HepG2 (cell line): ENCODE measurements around the gene TEF. TPM values are rescaled to one million over a fixed set of nuclear protein-coding genes. Genes with fewer than 3 reads are reported as not detected.

Experiments used
- BCL6 ChIP-seq: IDR thresholded peaks from 2 replicates; pipeline ENCODE4 v1.6.1; 2016; ENCODE audit warnings: missing genetic modification reagents, missing compliant biosample characterization
- HOXA3 ChIP-seq: sonication (generic); formaldehyde crosslinking; IDR thresholded peaks from 2 replicates; pipeline ENCODE4 v1.5.0; 2020; ENCODE audit warnings: missing genetic modification reagents
- IKZF1 ChIP-seq: fragments of 450-650 bp; IDR thresholded peaks from 2 replicates; pipeline ENCODE4 v1.7.1; 2016
- MEIS1 ChIP-seq: sonication (generic); formaldehyde crosslinking; IDR thresholded peaks from 2 replicates; pipeline ENCODE4 v1.9.0; 2021; ENCODE audit warnings: mild to moderate bottlenecking, missing genetic modification reagents, moderate library complexity, borderline replicate concordance
- MZF1 ChIP-seq: sonication (generic); formaldehyde crosslinking; IDR thresholded peaks from 2 replicates; pipeline ENCODE4 v1.8.1; 2023; ENCODE audit warnings: mild to moderate bottlenecking, missing genetic modification reagents, borderline replicate concordance
- NFE2L2 ChIP-seq: fragments of 150-350 bp; IDR thresholded peaks from 2 replicates; pipeline ENCODE4 v1.6.1; 2014; ENCODE audit warnings: low read length
- POGK ChIP-seq: sonication (generic); formaldehyde crosslinking; conservative IDR thresholded peaks from 2 replicates; pipeline ENCODE4 v1.8.0; 2022; ENCODE audit warnings: mild to moderate bottlenecking, moderate library complexity, missing genetic modification reagents
- ZBED4 ChIP-seq: sonication (generic); formaldehyde crosslinking; IDR thresholded peaks from 2 replicates; pipeline ENCODE4 v1.4.0; 2020; ENCODE audit warnings: missing genetic modification reagents, borderline replicate concordance
- ZBTB4 ChIP-seq: sonication (generic); formaldehyde crosslinking; IDR thresholded peaks from 2 replicates; pipeline ENCODE4 v1.4.0; 2020; ENCODE audit warnings: missing genetic modification reagents, mild to moderate bottlenecking, borderline replicate concordance
- ZBTB7A ChIP-seq: sonication (generic); formaldehyde crosslinking; IDR thresholded peaks from 2 replicates; pipeline ENCODE4 v1.8.0; 2022; ENCODE audit warnings: mild to moderate bottlenecking, missing genetic modification reagents
- ZFP41 ChIP-seq: sonication (generic); formaldehyde crosslinking; IDR thresholded peaks from 2 replicates; pipeline ENCODE4 v1.4.0; 2020; ENCODE audit warnings: mild to moderate bottlenecking, missing genetic modification reagents, borderline replicate concordance
- ZNF121 ChIP-seq: sonication (generic); formaldehyde crosslinking; IDR thresholded peaks from 2 replicates; pipeline ENCODE4 v1.5.0; 2020; ENCODE audit warnings: mild to moderate bottlenecking, missing genetic modification reagents
- ZNF256 ChIP-seq: sonication (generic); formaldehyde crosslinking; conservative IDR thresholded peaks from 2 replicates; pipeline ENCODE4 v1.4.0; 2020; ENCODE audit warnings: missing genetic modification reagents
- ZNF576 ChIP-seq: sonication (generic); formaldehyde crosslinking; IDR thresholded peaks from 2 replicates; pipeline ENCODE4 v1.4.0; 2020; ENCODE audit warnings: mild to moderate bottlenecking, missing genetic modification reagents
- ZNF720 ChIP-seq: sonication (generic); formaldehyde crosslinking; IDR thresholded peaks from 2 replicates; pipeline ENCODE4 v1.4.0; 2020; ENCODE audit warnings: missing genetic modification reagents
- ZNF740 ChIP-seq: sonication (generic); formaldehyde crosslinking; IDR thresholded peaks from 2 replicates; pipeline ENCODE4 v1.4.0; 2020; ENCODE audit warnings: missing genetic modification reagents
- ZNF891 ChIP-seq: sonication (generic); formaldehyde crosslinking; IDR thresholded peaks from 2 replicates; pipeline ENCODE4 v1.5.0; 2020; ENCODE audit warnings: mild to moderate bottlenecking, missing genetic modification reagents
- polyA plus RNA-seq, 8 experiments: library from polyadenylated mRNA; depleted of rRNA in 3 of 8; stranded (reverse) in 7 of 8; unstranded in 1 of 8; fragments of >200 nt; fragmentation: Illumina TruSeq in 4 of 8; extraction: Trizol in 4 of 8; gene quantifications; 2 replicates each; pipeline versions ENCODE4 v1.2.1 to v1.2.3, GENCODE V29; 2011 to 2016; ENCODE audit warnings: low read depth in 4 of 8, missing spikeins in 1 of 8, mixed read lengths in 1 of 8; ENCODE audit not compliant: insufficient read depth in 1 of 8
- total RNA-seq, 5 experiments: library from RNA; depleted of rRNA; stranded (reverse); fragments of >200 nt; fragmentation: Illumina TruSeq; extraction: Trizol; gene quantifications; 2 replicates each; pipeline ENCODE4 v1.2.3, GENCODE V29; 2016; ENCODE audit warnings: low read depth in 1 of 5

TEF gene
- total and polyA plus RNA-seq, 2 of the 13 experiments (the other 11 are each of a cell fraction or from before 2014, with no cell fraction given): 7.6 to 11.2 TPM

GRCh38 chr22:41448189-41448808 is 66.6 kb downstream of the TEF start (continued):
- TF ChIP-seq ZFP41 (CRISPR knock-in tag) (0 out of 2 replicates have a peak, but pooled peaks have one; percentile 66), ZNF121 (CRISPR knock-in tag) (0 out of 2 replicates have a peak, but pooled peaks have one; percentile 21), ZBTB7A (CRISPR knock-in tag) (no peak; the same call in 1 of the 2 replicates), HOXA3 (CRISPR knock-in tag) (peak; percentile 93; the same call in 1 of the 2 replicates), ZNF576 (no peak), MZF1 (CRISPR knock-in tag) (no peak), MEIS1 (CRISPR knock-in tag) (peak; percentile 51; the same call in 1 of the 2 replicates), POGK (CRISPR knock-in tag) (peak; percentile 57; the same call in 1 of the 2 replicates), ZNF891 (CRISPR knock-in tag) (0 out of 2 replicates have a peak, but pooled peaks have one; percentile 34), ZNF256 (no peak), ZBTB4 (CRISPR knock-in tag) (0 out of 2 replicates have a peak, but pooled peaks have one; percentile 47), ZNF740 (CRISPR knock-in tag) (peak; percentile 89; the same call in 1 of the 2 replicates), ZNF720 (CRISPR knock-in tag) (no peak), IKZF1 (no peak), BCL6 (CRISPR knock-in tag) (peak; percentile 19; the same call in 1 of the 2 replicates), ZBED4 (CRISPR knock-in tag) (peak; percentile 60; the same call in 1 of the 2 replicates), NFE2L2 (no peak)
